Stomach smooth muscle (tissue), 2 donors: ENCODE data around the gene KIF15.

Source experiments
- H3K27ac ChIP-seq: one replicate; pipeline ENCODE4 v1.7.0; 2013; ENCODE audit warnings: mild to moderate bottlenecking, low read length, inconsistent platforms
- H3K27me3 ChIP-seq, 2 donors: one replicate each; pipeline ENCODE4 v1.7.0; 2013; ENCODE audit warnings: low read length in 2 of 2; ENCODE audit not compliant: insufficient read depth in 2 of 2, control insufficient read depth in 1 of 2
- H3K36me3 ChIP-seq, 2 donors: one replicate each; pipeline ENCODE4 v1.7.0; 2013; ENCODE audit warnings: low read length in 2 of 2; ENCODE audit not compliant: control insufficient read depth in 2 of 2, insufficient read depth in 2 of 2
- H3K4me1 ChIP-seq: one replicate; pipeline ENCODE4 v1.7.0; 2013; ENCODE audit warnings: low read length; ENCODE audit not compliant: control insufficient read depth, insufficient read depth
- H3K4me3 ChIP-seq, 2 donors: one replicate each; pipeline ENCODE4 v1.7.0; 2013; ENCODE audit warnings: low read length in 2 of 2
- H3K9ac ChIP-seq, 2 donors: one replicate each; pipeline ENCODE4 v1.7.0; 2013; ENCODE audit warnings: low read length in 2 of 2, mild to moderate bottlenecking in 1 of 2
- H3K9me3 ChIP-seq, 2 donors: one replicate each; pipeline ENCODE4 v1.7.0; 2013; ENCODE audit warnings: low read length in 2 of 2; ENCODE audit not compliant: control insufficient read depth in 2 of 2
- donor health status: healthy.
- donor health status: Pancreatic carcinoma.

Gene KIF15

DNA sequence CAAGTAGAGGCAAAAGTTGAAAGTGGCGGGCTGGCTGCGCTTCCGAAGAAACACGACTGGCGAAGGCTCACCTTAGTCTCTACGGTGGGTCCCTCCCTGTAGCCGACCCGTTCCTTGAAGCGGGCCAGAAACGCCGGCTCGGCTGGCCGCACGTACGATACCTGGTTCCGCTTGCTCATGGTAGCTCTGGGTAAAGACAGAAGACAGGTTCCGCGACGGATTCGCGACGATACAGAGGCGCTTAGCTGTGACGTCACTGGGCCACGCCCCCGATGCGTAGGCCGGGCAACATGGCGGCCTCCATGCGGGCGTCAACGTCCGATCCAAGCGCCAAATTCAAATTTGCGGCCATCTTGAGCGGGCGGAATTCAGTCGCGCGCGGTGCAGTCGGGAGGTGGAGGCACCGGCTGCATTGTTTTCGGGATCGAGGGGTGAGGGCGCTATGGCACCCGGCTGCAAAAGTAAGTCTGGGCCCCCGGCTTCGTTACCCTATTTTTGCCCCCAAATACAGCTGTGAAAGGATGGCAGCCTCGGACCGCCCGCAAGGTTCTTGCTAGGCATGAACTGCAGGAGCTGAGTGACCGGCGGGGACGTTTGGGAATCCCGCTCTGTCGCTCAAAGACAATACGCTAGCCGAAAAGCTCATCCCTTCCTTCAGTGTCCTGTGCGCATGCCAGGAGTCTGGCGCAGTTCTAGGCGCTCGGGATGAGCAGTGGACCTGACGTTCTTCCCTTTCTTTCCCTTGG is at the start of gene KIF15, which contains the start of gene KIAA1143:
Gene KIF15, plus strand, starts transcription at position 371 of the 746 bp plus-strand sequence. Its CDS starts 72 bp downstream, at position 443.
Gene KIAA1143, minus strand, starts transcription at position 196 of the 746 bp plus-strand sequence. Its CDS starts 17 bp downstream, at position 179.
- Histone ChIP-seq H3K4me3 (peak within 1 kb of the TSS; percentile 92 to 94), H3K9ac (peak within 1 kb of the TSS; percentile 72 to 92), H3K9me3 (no peaks in the 10 kb centered on the region), H3K27me3 (no peaks in the 10 kb centered on the region), H3K4me1 (peaks cover 12% of the 10 kb centered on the region), H3K27ac (peak within 1 kb of the TSS; percentile 49), H3K36me3 (peaks cover 0 to 4% of the 10 kb centered on the region in 2 donors)

GRCh38 chr3:44712455-44713075 is 49.0 kb upstream of the KIF15 start, which contains the start of gene ZNF502:
TSS of gene ZNF502 (plus strand) at chr3:44712660. CDS start at chr3:44720262, 7,602 bp downstream.
- Histone ChIP-seq H3K9ac (peak within 1 kb of the TSS; percentile 86 to 87), H3K9me3 (peaks cover 2 to 4% of the 10 kb centered on the region in 2 donors)

DNA sequence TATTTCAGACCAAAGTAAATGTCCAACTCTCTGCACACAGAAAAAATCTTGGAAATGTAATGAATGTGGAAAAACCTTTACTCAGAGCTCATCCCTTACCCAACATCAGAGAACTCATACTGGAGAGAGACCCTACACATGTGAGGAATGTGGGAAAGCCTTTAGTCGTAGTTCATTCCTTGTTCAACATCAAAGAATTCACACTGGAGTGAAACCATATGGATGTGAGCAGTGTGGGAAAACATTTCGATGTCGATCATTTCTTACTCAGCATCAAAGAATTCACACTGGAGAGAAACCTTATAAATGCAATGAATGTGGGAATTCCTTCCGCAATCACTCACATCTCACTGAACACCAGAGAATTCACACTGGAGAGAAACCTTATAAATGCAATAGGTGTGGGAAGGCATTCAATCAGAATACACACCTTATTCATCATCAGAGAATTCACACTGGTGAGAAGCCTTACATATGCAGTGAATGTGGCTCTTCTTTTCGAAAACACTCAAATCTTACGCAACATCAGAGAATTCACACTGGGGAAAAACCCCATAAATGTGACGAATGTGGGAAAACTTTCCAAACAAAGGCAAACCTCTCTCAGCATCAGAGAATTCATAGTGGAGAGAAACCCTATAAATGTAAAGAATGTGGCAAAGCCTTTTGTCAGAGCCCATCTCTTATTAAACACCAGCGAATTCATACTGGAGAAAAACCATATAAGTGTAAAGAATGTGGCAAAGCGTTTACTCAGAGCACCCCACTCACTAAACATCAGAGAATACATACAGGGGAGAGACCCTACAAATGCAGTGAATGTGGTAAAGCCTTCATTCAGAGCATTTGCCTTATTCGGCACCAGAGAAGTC is 40.1 kb upstream of the KIF15 start:
- H3K36me3 ChIP-seq, result peaks cover 37 to 44% of the 10 kb centered on the region in 2 donors
- H3K27me3 ChIP-seq, result no peaks in the 10 kb centered on the region
- H3K9me3 ChIP-seq, result peaks cover 52 to 61% of the 10 kb centered on the region in 2 donors
- no peak overlapping the region for H3K9ac ChIP-seq
- no peaks in the 10 kb centered on the region for H3K4me1 ChIP-seq
- H3K4me3 ChIP-seq, result peak overlapping the region in 1 of 2 donors; percentile 18
- H3K27ac ChIP-seq, result no peak overlapping the region

More at GRCh38 chr3:44712455-44713075, 49.0 kb upstream of the KIF15 start, which contains the start of gene ZNF502:
- H3K4me3 ChIP-seq, result peak within 1 kb of the TSS; percentile 96 to 97
- peaks cover 0 to 2% of the 10 kb centered on the region in 2 donors for H3K27me3 ChIP-seq
- H3K27ac ChIP-seq, result peak within 1 kb of the TSS; percentile 69
- H3K36me3 ChIP-seq, result no peaks in the 10 kb centered on the region
- peaks cover 7% of the 10 kb centered on the region for H3K4me1 ChIP-seq

- Histone ChIP-seq H3K4me3 (peak overlapping the region in 1 of 2 donors; percentile 18), H3K36me3 (peaks cover 37 to 44% of the 10 kb centered on the region in 2 donors), H3K27ac (no peak overlapping the region), H3K9ac (no peak overlapping the region), H3K27me3 (no peaks in the 10 kb centered on the region), H3K9me3 (peaks cover 50 to 59% of the 10 kb centered on the region in 2 donors), H3K4me1 (no peaks in the 10 kb centered on the region)
Measured at GRCh38 chr3:44722103-44722401, 39.5 kb upstream of the KIF15 start.

- Histone ChIP-seq H3K9ac (peak within 1 kb of the TSS; percentile 81 to 87), H3K36me3 (peaks cover 26 to 27% of the 10 kb centered on the region in 2 donors), H3K27ac (peak within 1 kb of the TSS; percentile 12), H3K9me3 (peaks cover 18 to 34% of the 10 kb centered on the region in 2 donors), H3K27me3 (no peaks in the 10 kb centered on the region), H3K4me3 (peak within 1 kb of the TSS; percentile 87 to 96), H3K4me1 (peaks cover 6% of the 10 kb centered on the region)
Measured at GRCh38 chr3:44729384-44729910, 32.1 kb upstream of the KIF15 start, which contains the start of gene ZNF501. TSS of gene ZNF501 (plus strand) at chr3:44729635. CDS start at chr3:44734422, 4,787 bp downstream.

DNA sequence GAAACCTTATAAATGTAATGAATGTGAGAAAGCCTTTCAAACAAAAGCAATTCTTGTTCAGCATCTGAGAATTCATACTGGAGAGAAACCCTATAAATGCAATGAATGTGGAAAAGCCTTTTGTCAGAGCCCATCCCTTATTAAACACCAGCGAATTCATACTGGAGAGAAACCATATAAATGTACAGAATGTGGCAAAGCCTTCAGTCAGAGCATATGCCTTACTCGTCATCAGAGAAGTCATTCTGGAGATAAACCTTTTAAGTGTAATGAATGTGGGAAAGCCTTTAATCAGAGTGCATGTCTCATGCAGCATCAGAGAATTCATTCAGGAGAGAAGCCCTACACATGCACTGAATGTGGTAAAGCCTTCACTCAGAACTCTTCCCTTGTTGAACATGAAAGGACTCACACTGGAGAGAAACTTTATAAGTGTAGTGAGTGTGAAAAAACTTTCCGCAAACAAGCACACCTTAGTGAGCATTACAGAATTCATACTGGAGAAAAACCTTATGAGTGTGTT is 26.9 kb upstream of the KIF15 start:
- Histone ChIP-seq H3K36me3 (peaks cover 36 to 37% of the 10 kb centered on the region in 2 donors), H3K4me1 (peaks cover 2% of the 10 kb centered on the region), H3K27ac (no peak overlapping the region), H3K4me3 (no peak overlapping the region), H3K27me3 (no peaks in the 10 kb centered on the region), H3K9ac (no peak overlapping the region), H3K9me3 (peaks cover 40 to 42% of the 10 kb centered on the region in 2 donors)

- peaks cover 0 to 4% of the 10 kb centered on the region in 2 donors for H3K36me3 ChIP-seq
- H3K27ac ChIP-seq, result peak overlapping the region; percentile 49
- H3K9ac ChIP-seq, result peak overlapping the region; percentile 72 to 92
- peak overlapping the region; percentile 92 to 94 for H3K4me3 ChIP-seq
- H3K27me3 ChIP-seq, result no peaks in the 10 kb centered on the region
- H3K4me1 ChIP-seq, result peaks cover 12% of the 10 kb centered on the region
- no peaks in the 10 kb centered on the region for H3K9me3 ChIP-seq
Measured at GRCh38 chr3:44761101-44761423, 532 bp upstream of the KIF15 start.

DNA sequence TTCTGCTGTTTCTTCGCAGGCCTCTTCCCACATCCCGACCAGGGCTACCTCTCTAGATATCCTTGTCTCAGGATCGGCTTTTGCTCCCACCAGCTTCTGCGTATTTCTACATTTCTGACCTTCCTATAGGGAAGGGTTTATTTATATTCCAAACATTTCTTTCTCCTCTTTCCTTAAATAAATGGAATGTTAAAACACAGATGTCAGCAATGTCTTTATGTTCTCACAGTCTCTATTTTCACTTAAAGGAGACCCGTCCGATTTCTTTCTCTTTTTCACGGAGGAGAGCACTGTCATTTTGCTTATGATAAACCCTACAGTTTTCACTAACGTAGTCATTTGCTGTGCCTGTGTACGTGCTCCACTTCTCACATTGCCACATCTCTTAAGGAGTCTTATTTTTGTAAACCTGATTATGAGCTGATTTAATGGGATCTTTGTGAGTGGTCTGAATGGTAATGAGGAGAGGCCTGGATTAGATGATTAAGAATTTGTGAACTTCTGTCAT is 630 bp downstream of the KIF15 start:
- Histone ChIP-seq H3K9ac (no peak overlapping the region), H3K27ac (no peak overlapping the region), H3K4me1 (peaks cover 12% of the 10 kb centered on the region), H3K27me3 (no peaks in the 10 kb centered on the region), H3K9me3 (no peaks in the 10 kb centered on the region), H3K4me3 (peak overlapping the region; percentile 61 to 92), H3K36me3 (peaks cover 0 to 4% of the 10 kb centered on the region in 2 donors)

DNA sequence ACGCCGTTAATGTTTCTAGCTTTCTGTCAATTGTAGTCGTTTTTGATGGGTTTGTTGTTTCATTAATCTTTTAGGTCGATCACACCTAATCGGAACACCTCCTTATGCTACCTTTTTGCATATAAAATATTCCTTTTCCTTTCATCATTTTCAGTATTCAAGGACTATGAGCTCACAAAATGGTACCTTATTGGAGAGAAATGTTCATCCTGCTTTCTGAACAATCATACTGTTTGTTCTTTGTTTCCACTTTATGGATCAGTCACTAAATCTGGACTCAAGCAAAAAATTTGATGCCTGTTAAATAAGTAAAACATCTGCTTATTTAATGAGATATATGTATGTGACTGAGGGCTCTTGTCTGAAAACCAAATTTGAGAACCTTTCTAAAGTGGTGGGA is 1.1 kb downstream of the KIF15 start:
- Histone ChIP-seq H3K9ac (no peak overlapping the region), H3K4me3 (peak overlapping the region in 1 of 2 donors; percentile 14), H3K36me3 (no peaks in the 10 kb centered on the region), H3K4me1 (peaks cover 12% of the 10 kb centered on the region), H3K27ac (no peak overlapping the region), H3K9me3 (no peaks in the 10 kb centered on the region), H3K27me3 (no peaks in the 10 kb centered on the region)

- Histone ChIP-seq H3K9ac (no peak overlapping the region), H3K4me3 (no peak overlapping the region), H3K27me3 (no peaks in the 10 kb centered on the region), H3K9me3 (no peaks in the 10 kb centered on the region), H3K4me1 (peaks cover 12% of the 10 kb centered on the region), H3K36me3 (no peaks in the 10 kb centered on the region), H3K27ac (no peak overlapping the region)
Measured at GRCh38 chr3:44764248-44764647, 2.7 kb downstream of the KIF15 start.
